PC-3 (cell line): ENCODE data around the gene TAP1. TPM values are rescaled to one million over a fixed set of nuclear protein-coding genes. Genes with fewer than 3 reads are reported as not detected.
A peak's percentile ranks its signal among the peaks of the same experiment; 100 is the strongest.

Experiments used
- ATAC-seq: fragments of 200-7000 bp; cut with Tn5 transposase; 2 replicates; pipeline ENCODE4 v1.9.1; 2020; ENCODE audit warnings: mild to moderate bottlenecking, moderate library complexity
- BruUV-seq: library from RNA; stranded (reverse); fragments of 400-500 nt; replicated peaks from 2 replicates; lab custom pipeline; 2021; lab: Mats Ljungman, UMichigan
- CTCF ChIA-PET: fragments of 300-600 bp; sonication (Branson Sonifier 250); formaldehyde crosslinking; loops from one replicate; lab custom pipeline; 2022; ENCODE audit warnings: antibody characterized with exemption; lab: Charles Lee
- POLR2A ChIA-PET: fragments of 300-600 bp; sonication (Branson Sonifier 250); formaldehyde crosslinking; loops from one replicate; lab custom pipeline; 2022; ENCODE audit warnings: antibody characterized with exemption; ENCODE audit not compliant: unreplicated experiment; lab: Charles Lee
- DNase-seq: peaks from one replicate; pipeline ENCODE4 v3.0.0-alpha.2; 2015
- H2AFZ ChIP-seq: fragments of 300-600 bp; sonication (generic); 2 replicates; pipeline ENCODE4 v1.6.0; 2016; ENCODE audit warnings: antibody characterized with exemption, low read length
- H3F3A ChIP-seq: fragments of 300-600 bp; sonication (generic); one replicate; pipeline ENCODE4 v1.6.0; 2017; ENCODE audit warnings: antibody characterized with exemption, low read length, control low read depth, mild to moderate bottlenecking; ENCODE audit not compliant: unreplicated experiment
- H3K27ac ChIP-seq: fragments of 300-600 bp; sonication (generic); 2 replicates; pipeline ENCODE4 v1.5.1; 2016; ENCODE audit warnings: mild to moderate bottlenecking, low read length
- H3K27me3 ChIP-seq: fragments of 300-600 bp; sonication (generic); 2 replicates; pipeline ENCODE4 v1.6.1; 2016; ENCODE audit warnings: low read length, mixed read lengths
- H3K36me3 ChIP-seq: fragments of 300-600 bp; sonication (generic); 2 replicates; pipeline ENCODE4 v1.6.1; 2016; ENCODE audit warnings: low read depth, mixed run types, low read length, mixed read lengths
- H3K4me1 ChIP-seq: fragments of 300-600 bp; sonication (generic); 2 replicates; pipeline ENCODE4 v1.5.1; 2016; ENCODE audit warnings: low read length; ENCODE audit not compliant: insufficient read depth
- H3K4me2 ChIP-seq: fragments of 300-600 bp; sonication (generic); 2 replicates; pipeline ENCODE4 v1.6.0; 2016; ENCODE audit warnings: low read length
- H3K4me3 ChIP-seq: fragments of 300-600 bp; sonication (generic); 2 replicates; pipeline ENCODE4 v1.5.1; 2016; ENCODE audit warnings: mild to moderate bottlenecking, low read length, mixed read lengths
- H3K79me2 ChIP-seq: fragments of 300-600 bp; sonication (generic); 2 replicates; pipeline ENCODE4 v1.6.1; 2017; ENCODE audit warnings: low read length, mixed read lengths
- H3K9ac ChIP-seq: fragments of 300-600 bp; sonication (generic); 2 replicates; pipeline ENCODE4 v1.6.0; 2016; ENCODE audit warnings: mild to moderate bottlenecking, low read length
- H3K9me2 ChIP-seq: fragments of 300-600 bp; sonication (generic); replicated peaks from 2 replicates; pipeline ENCODE4 v1.6.1; 2016; ENCODE audit warnings: mixed run types, low read length, mixed read lengths
- H3K9me3 ChIP-seq: fragments of 300-600 bp; sonication (generic); 2 replicates; pipeline ENCODE4 v1.6.1; 2016; ENCODE audit warnings: low read length, mixed read lengths
- H4K20me1 ChIP-seq: fragments of 300-600 bp; sonication (generic); 2 replicates; pipeline ENCODE4 v1.6.1; 2016; ENCODE audit warnings: low read length, mixed read lengths
- EZH2 ChIP-seq: fragments of 300-600 bp; sonication (generic); IDR thresholded peaks from one replicate; pipeline ENCODE4 v1.6.1; 2017; ENCODE audit warnings: antibody characterized with exemption, mild to moderate bottlenecking, low read length; ENCODE audit not compliant: unreplicated experiment
- EZH2phosphoT487 ChIP-seq: fragments of 300-600 bp; sonication (generic); IDR thresholded peaks from 2 replicates; pipeline ENCODE4 v1.6.1; 2018; ENCODE audit warnings: mild to moderate bottlenecking, antibody characterized with exemption, low read length, borderline replicate concordance
- intact Hi-C: fragments of 100-400 bp; cut with micrococcal nuclease; formaldehyde crosslinking; loops from 2 replicates; pipeline ENCODE4 v1.9.0; 2023
- total RNA-seq: library from RNA; depleted of rRNA; stranded (reverse); fragments of >200 nt; gene quantifications from 2 replicates; pipeline ENCODE4 v1.2.3, GENCODE V29; 2014
- TF ChIP-seq, protein P1 (sequence below): fragments of 300-600 bp; sonication (generic); conservative IDR thresholded peaks from 2 replicates; pipeline ENCODE4 v1.5.1; 2017; ENCODE audit warnings: antibody characterized with exemption, low read depth, mild to moderate bottlenecking, low read length

TAP1 gene
- total RNA-seq, 1 experiment from 2014 or later, result 15.8 TPM

DNA sequence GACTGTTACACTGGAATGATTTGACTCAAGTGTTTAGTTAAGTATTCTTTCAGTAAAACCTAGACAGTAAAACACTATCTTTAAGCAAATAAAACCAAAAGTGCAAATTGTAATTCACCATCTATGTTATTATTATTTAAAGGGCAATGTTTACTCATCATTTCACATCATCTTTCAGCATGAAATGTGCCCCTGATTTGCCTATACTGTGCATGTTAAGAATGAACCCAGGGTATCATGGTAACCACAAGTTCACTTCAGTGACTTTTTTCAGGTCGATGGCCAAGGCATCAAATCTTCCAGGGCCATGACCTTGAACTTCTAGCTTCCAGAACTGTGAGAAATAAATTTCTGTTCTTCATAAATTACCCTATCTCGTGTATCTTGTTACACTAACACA, 34.6 kb downstream of the TAP1 start:
- ATAC-seq, result no peak
- Histone ChIP-seq H4K20me1 (no peaks in the 10 kb centered on the region), H3K4me3 (no peak overlapping the region), H3K9me3 (no peaks in the 10 kb centered on the region), H3K4me2 (no peak overlapping the region), H3K27ac (no peak overlapping the region), H3K27me3 (no peaks in the 10 kb centered on the region), H2AFZ (no peak overlapping the region), H3K4me1 (peaks cover 18% of the 10 kb centered on the region), H3K9me2 (no peaks in the 10 kb centered on the region), H3F3A (no peaks in the 10 kb centered on the region), H3K9ac (no peak overlapping the region), H3K79me2 (no peaks in the 10 kb centered on the region), H3K36me3 (no peaks in the 10 kb centered on the region)
- no TSS peak for BruUV-seq
- intact Hi-C loops, result no loop called here
- CTCF ChIA-PET, result no interaction called here
- no peak for DNase-seq
- POLR2A ChIA-PET, result no interaction called here
- TF ChIP-seq, protein P1, sequence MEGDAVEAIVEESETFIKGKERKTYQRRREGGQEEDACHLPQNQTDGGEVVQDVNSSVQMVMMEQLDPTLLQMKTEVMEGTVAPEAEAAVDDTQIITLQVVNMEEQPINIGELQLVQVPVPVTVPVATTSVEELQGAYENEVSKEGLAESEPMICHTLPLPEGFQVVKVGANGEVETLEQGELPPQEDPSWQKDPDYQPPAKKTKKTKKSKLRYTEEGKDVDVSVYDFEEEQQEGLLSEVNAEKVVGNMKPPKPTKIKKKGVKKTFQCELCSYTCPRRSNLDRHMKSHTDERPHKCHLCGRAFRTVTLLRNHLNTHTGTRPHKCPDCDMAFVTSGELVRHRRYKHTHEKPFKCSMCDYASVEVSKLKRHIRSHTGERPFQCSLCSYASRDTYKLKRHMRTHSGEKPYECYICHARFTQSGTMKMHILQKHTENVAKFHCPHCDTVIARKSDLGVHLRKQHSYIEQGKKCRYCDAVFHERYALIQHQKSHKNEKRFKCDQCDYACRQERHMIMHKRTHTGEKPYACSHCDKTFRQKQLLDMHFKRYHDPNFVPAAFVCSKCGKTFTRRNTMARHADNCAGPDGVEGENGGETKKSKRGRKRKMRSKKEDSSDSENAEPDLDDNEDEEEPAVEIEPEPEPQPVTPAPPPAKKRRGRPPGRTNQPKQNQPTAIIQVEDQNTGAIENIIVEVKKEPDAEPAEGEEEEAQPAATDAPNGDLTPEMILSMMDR, result no peak
- TF ChIP-seq EZH2 (no peak), EZH2phosphoT487 (no peak)

DNA sequence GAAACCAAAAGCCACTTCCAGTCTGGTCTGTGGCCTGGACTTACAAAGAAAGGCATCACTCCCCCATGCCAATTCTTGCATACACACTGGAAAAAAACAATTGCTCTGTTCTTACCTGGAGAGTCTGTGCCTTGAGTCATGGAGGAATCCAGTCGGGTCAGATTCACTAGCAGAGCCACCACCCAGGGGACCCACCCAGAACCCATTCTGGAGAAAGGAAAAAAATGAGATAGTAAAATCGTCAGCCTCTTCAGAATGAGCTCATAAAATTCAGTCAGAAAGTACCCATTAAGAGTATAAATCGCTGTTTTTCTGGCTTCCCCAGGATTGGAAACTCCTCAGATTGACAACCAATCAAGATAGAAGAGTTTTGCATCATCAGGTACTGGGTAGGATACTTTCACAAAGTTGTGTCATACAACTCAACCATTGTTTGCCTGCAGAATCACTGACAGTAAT, 36.7 kb downstream of the TAP1 start, which contains the start of gene HLA-DOB:
HLA-DOB (minus strand) TSS at position 257 of the 459 bp plus-strand sequence; CDS start at position 206, 51 bp downstream.
- no peaks in the 10 kb centered on the region for H3K9me3 ChIP-seq
- ATAC-seq, result peak; percentile 85
- no peaks in the 10 kb centered on the region for H3K79me2 ChIP-seq
- CTCF ChIA-PET, result interaction anchor here (0.6 kb wide), 1 partner anchor 678 kb away, joined by 9 read pairs; no protein-coding TSS in a partner anchor
- no peak for TF ChIP-seq EZH2
- TF ChIP-seq EZH2phosphoT487, result no peak
- TF ChIP-seq, protein P1, result no peak
- no peaks in the 10 kb centered on the region for H3K36me3 ChIP-seq
- no peaks in the 10 kb centered on the region for H4K20me1 ChIP-seq
- intact Hi-C loops, result no loop called here
- no peaks in the 10 kb centered on the region for H3K9me2 ChIP-seq
- peak within 1 kb of the TSS; percentile 57 for H2AFZ ChIP-seq
- 0 out of 2 replicates have a peak, but pooled peaks cover 3% of the 10 kb centered on the region for H3K27me3 ChIP-seq
- H3K4me3 ChIP-seq, result peak within 1 kb of the TSS; percentile 14; the same call in 1 of the 2 replicates
- H3K4me1 ChIP-seq, result peaks cover 18% of the 10 kb centered on the region
- no peak within 1 kb of the TSS for H3K9ac ChIP-seq
- POLR2A ChIA-PET, result no interaction called here
- peak within 1 kb of the TSS; percentile 62 for H3K4me2 ChIP-seq
- BruUV-seq, result no TSS peak
- peak within 1 kb of the TSS; percentile 6; the same call in 1 of the 2 replicates for H3K27ac ChIP-seq
- DNase-seq, result peak; percentile 76
- no peaks in the 10 kb centered on the region for H3F3A ChIP-seq

DNA sequence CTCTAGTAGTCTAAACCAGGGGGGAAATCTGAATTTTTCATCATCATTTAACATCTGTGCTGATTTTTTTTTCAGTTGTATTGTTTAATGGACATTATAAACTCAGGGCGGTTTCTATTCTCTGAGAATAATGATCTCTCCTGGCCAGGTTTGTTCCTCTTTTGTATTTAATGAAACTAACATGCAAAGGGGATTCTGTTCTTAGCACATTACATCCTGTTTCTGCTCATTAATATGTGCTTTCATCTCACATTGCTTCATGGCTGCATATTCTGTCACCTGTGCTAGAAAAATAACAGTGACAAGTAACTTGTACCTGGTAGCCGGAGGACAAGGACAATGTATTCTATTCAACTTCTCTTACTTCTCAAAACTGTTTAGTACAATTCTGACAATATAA, 37.5 kb downstream of the TAP1 start:
- TF ChIP-seq, protein P1, result no peak
- no peak for TF ChIP-seq EZH2phosphoT487
- TF ChIP-seq EZH2, result no peak
- Histone ChIP-seq H3K4me3 (no peak overlapping the region), H3K4me1 (peaks cover 18% of the 10 kb centered on the region), H3K79me2 (no peaks in the 10 kb centered on the region), H3F3A (no peaks in the 10 kb centered on the region), H3K9me2 (no peaks in the 10 kb centered on the region), H3K27me3 (0 out of 2 replicates have a peak, but pooled peaks cover 3% of the 10 kb centered on the region), H2AFZ (no peak overlapping the region), H4K20me1 (no peaks in the 10 kb centered on the region), H3K9ac (no peak overlapping the region), H3K27ac (peak overlapping the region; percentile 6; the same call in 1 of the 2 replicates), H3K9me3 (no peaks in the 10 kb centered on the region), H3K4me2 (no peak overlapping the region; the same call in 1 of the 2 replicates), H3K36me3 (no peaks in the 10 kb centered on the region)
- ChIA-PET CTCF (no interaction called here), POLR2A (no interaction called here)
- no peak for ATAC-seq
- BruUV-seq, result no TSS peak
- intact Hi-C loops, result no loop called here
- no peak for DNase-seq
